ENCODE data around the gene APBA2. TPM values are rescaled to one million over a fixed set of nuclear protein-coding genes. Genes with fewer than 3 reads are reported as not detected.

The APBA2 gene
- polyA plus RNA-seq, 1 donor (not counting 4 experiments of a cell fraction or from before 2014, with no cell fraction given): 5.5 TPM

- no peak for FAIRE-seq
- dilution Hi-C loops (cut with MboI; ENCODE audit: extremely low pct_ligation_motif_present, low sequenced_read_pairs): no loop called here
Measured at GRCh38 chr15:28890711-28891495, 5.1 kb downstream of the APBA2 start.

DNA sequence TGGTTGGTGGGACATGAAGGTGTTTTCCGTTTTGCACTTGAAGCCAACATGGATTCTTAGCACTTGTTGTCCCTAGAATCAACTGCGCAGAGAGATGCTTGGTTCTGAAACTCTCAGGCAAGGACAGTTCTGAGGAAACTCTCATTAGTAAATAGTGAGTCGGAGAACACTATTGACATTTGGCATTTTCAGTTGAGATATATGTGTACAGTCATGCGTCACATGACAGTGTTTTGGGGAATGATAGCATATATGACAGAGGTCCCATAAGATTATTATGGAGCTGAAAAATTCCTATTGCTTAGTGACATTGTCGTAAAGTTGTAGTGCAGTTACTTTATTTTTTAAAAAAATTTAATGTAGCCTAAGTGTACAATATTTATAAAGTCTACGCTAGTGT is 5.8 kb downstream of the APBA2 start:
- no peak overlapping the region for H2AFZ ChIP-seq (ENCODE audit: control insufficient read depth, low read length)
- H3K36me3 ChIP-seq (ENCODE audit: control insufficient read depth in 2 of 2, extremely low read depth in 1 of 2, insufficient read depth in 2 of 2, low read length in 2 of 2): no peaks in the 10 kb centered on the region
- FAIRE-seq (no peak), DNase-seq (ENCODE audit: low read depth, low spot score) (no peak)
- no peak for TF ChIP-seq EZH2 (IDR thresholded peaks at IDR 0.05; ENCODE audit: low read length)
- TF ChIP-seq CTCF (optimal IDR thresholded peaks at IDR 0.05 in 1 of 3, IDR thresholded peaks at IDR 0.05 in 1 of 3, conservative IDR thresholded peaks at IDR 0.05 in 1 of 3; ENCODE audit: extremely low read depth in 1 of 3, insufficient read depth in 2 of 3, low read length in 3 of 3): no peak
- no peak overlapping the region for H3K4me2 ChIP-seq (ENCODE audit: control insufficient read depth, extremely low read depth, insufficient read depth, low read depth, low read length)
- no peak overlapping the region for H3K27ac ChIP-seq (ENCODE audit: control insufficient read depth, insufficient read depth, low read length)
- H3K79me2 ChIP-seq (ENCODE audit: control insufficient read depth, insufficient read depth, low read length): no peaks in the 10 kb centered on the region
- no peaks in the 10 kb centered on the region for H3K4me1 ChIP-seq (ENCODE audit: control insufficient read depth, extremely low read depth, insufficient read depth, low read length)
- H3K9me3 ChIP-seq (ENCODE audit: control insufficient read depth, low read depth, low read length): no peaks in the 10 kb centered on the region
- no peaks in the 10 kb centered on the region for H4K20me1 ChIP-seq (ENCODE audit: control insufficient read depth, extremely low read depth, insufficient read depth, low read length)
- H3K9ac ChIP-seq (ENCODE audit: control insufficient read depth, extremely low read depth, insufficient read depth, low read length): no peak overlapping the region
- no peak overlapping the region for H3K4me3 ChIP-seq (ENCODE audit: control insufficient read depth in 2 of 3, extremely low read depth in 1 of 3, insufficient read depth in 2 of 3, low read depth in 1 of 3, low read length in 3 of 3)
- dilution Hi-C loops (cut with MboI; ENCODE audit: extremely low pct_ligation_motif_present, low sequenced_read_pairs): no loop called here
- H3K27me3 ChIP-seq (ENCODE audit: control insufficient read depth, extremely low read depth, insufficient read depth, low read length): peaks cover 10% of the 10 kb centered on the region
- H3K9me1 ChIP-seq (ENCODE audit: control insufficient read depth, extremely low read depth, insufficient read depth, low read length): no peaks in the 10 kb centered on the region

More at GRCh38 chr15:28890711-28891495, 5.1 kb downstream of the APBA2 start:
- no peak overlapping the region for H2AFZ ChIP-seq (ENCODE audit: control insufficient read depth, low read length)
- H3K27ac ChIP-seq (ENCODE audit: control insufficient read depth, insufficient read depth, low read length): no peak overlapping the region
- H3K4me3 ChIP-seq (ENCODE audit: control insufficient read depth in 2 of 3, extremely low read depth in 1 of 3, insufficient read depth in 2 of 3, low read depth in 1 of 3, low read length in 3 of 3): no peak overlapping the region
- H3K9ac ChIP-seq (ENCODE audit: control insufficient read depth, extremely low read depth, insufficient read depth, low read length): no peak overlapping the region
- no peaks in the 10 kb centered on the region for H3K4me1 ChIP-seq (ENCODE audit: control insufficient read depth, extremely low read depth, insufficient read depth, low read length)
- no peak for TF ChIP-seq CTCF (optimal IDR thresholded peaks at IDR 0.05 in 1 of 3, IDR thresholded peaks at IDR 0.05 in 1 of 3, conservative IDR thresholded peaks at IDR 0.05 in 1 of 3; ENCODE audit: extremely low read depth in 1 of 3, insufficient read depth in 2 of 3, low read length in 3 of 3)
- no peak for TF ChIP-seq EZH2 (IDR thresholded peaks at IDR 0.05; ENCODE audit: low read length)
- no peaks in the 10 kb centered on the region for H3K79me2 ChIP-seq (ENCODE audit: control insufficient read depth, insufficient read depth, low read length)
- H3K36me3 ChIP-seq (ENCODE audit: control insufficient read depth in 2 of 2, extremely low read depth in 1 of 2, insufficient read depth in 2 of 2, low read length in 2 of 2): no peaks in the 10 kb centered on the region
- peaks cover 12% of the 10 kb centered on the region for H3K27me3 ChIP-seq (ENCODE audit: control insufficient read depth, extremely low read depth, insufficient read depth, low read length)
- H4K20me1 ChIP-seq (ENCODE audit: control insufficient read depth, extremely low read depth, insufficient read depth, low read length): no peaks in the 10 kb centered on the region
- H3K9me3 ChIP-seq (ENCODE audit: control insufficient read depth, low read depth, low read length): no peaks in the 10 kb centered on the region
- H3K4me2 ChIP-seq (ENCODE audit: control insufficient read depth, extremely low read depth, insufficient read depth, low read depth, low read length): no peak overlapping the region
- no peak for DNase-seq (ENCODE audit: low read depth, low spot score)
- H3K9me1 ChIP-seq (ENCODE audit: control insufficient read depth, extremely low read depth, insufficient read depth, low read length): no peaks in the 10 kb centered on the region
